DND-41 (cell line): ENCODE data around the gene AOPEP.

Source experiments
- ATAC-seq: fragments of 200-7000 bp; cut with Tn5 transposase; 3 replicates; pipeline ENCODE4 v1.9.1; 2021; ENCODE audit warnings: low read depth; ENCODE audit not compliant: insufficient read depth
- DNase-seq: peaks from one replicate; pipeline ENCODE4 v3.0.0-alpha.2; 2020
- H2AFZ ChIP-seq: 2 replicates; pipeline ENCODE4 v1.6.0; 2012; ENCODE audit warnings: low read depth, low read length
- H3K27ac ChIP-seq: 2 replicates; pipeline ENCODE4 v1.5.1; 2012; ENCODE audit warnings: low read length, inconsistent platforms
- H3K27me3 ChIP-seq: fragments of 200-600 bp; sonication (generic); 2 replicates; pipeline ENCODE4 v1.6.0; 2012; ENCODE audit warnings: low read length, mild to moderate bottlenecking, inconsistent platforms; ENCODE audit not compliant: insufficient read depth, poor library complexity
- H3K36me3 ChIP-seq: 2 replicates; pipeline ENCODE4 v1.5.1; 2012; ENCODE audit warnings: low read length, inconsistent platforms; ENCODE audit not compliant: insufficient read depth
- H3K4me1 ChIP-seq: 2 replicates; pipeline ENCODE4 v1.5.1; 2012; ENCODE audit warnings: mild to moderate bottlenecking, low read length; ENCODE audit not compliant: insufficient read depth
- H3K4me2 ChIP-seq: 2 replicates; pipeline ENCODE4 v1.6.0; 2012; ENCODE audit warnings: mild to moderate bottlenecking, moderate library complexity, low read length, inconsistent platforms; ENCODE audit not compliant: insufficient read depth
- H3K4me3 ChIP-seq, 2 experiments: fragments of 200-600 bp in 1 of 2; shearing (Covaris generic) in 1 of 2; 2 replicates each; pipeline ENCODE4 v1.5.1; 2012 to 2016; ENCODE audit warnings: inconsistent platforms in 2 of 2, low read length in 2 of 2, mild to moderate bottlenecking in 2 of 2, low read depth in 1 of 2, moderate library complexity in 1 of 2
- H3K79me2 ChIP-seq: 2 replicates; pipeline ENCODE4 v1.6.0; 2012; ENCODE audit warnings: low read length, inconsistent platforms; ENCODE audit not compliant: insufficient read depth
- H3K9ac ChIP-seq: 2 replicates; pipeline ENCODE4 v1.6.0; 2012; ENCODE audit warnings: low read depth, mild to moderate bottlenecking, inconsistent platforms, low read length, moderate library complexity
- H3K9me3 ChIP-seq: 2 replicates; pipeline ENCODE4 v1.5.1; 2012; ENCODE audit warnings: low read length, moderate library complexity, mild to moderate bottlenecking, inconsistent platforms; ENCODE audit not compliant: insufficient read depth, severe bottlenecking
- H4K20me1 ChIP-seq: 2 replicates; pipeline ENCODE4 v1.6.0; 2012; ENCODE audit warnings: low read length; ENCODE audit not compliant: insufficient read depth
- CTCF ChIP-seq: IDR thresholded peaks from 2 replicates; pipeline ENCODE4 v1.5.1; 2012; ENCODE audit warnings: borderline replicate concordance, low read length, moderate library complexity, mild to moderate bottlenecking; ENCODE audit not compliant: poor library complexity, severe bottlenecking; ENCODE audit errors: extremely low read depth
- EZH2 ChIP-seq: IDR thresholded peaks from 3 replicates; pipeline ENCODE4 v1.6.1; 2012; ENCODE audit warnings: borderline replicate concordance, low read depth, mild to moderate bottlenecking, moderate library complexity, low read length, inconsistent platforms; ENCODE audit not compliant: severe bottlenecking

The AOPEP gene

GRCh38 chr9:95009459-95009858 lies 283.0 kb downstream of the AOPEP start:
- DNase-seq (no peak), ATAC-seq (no peak)
- H3K79me2 ChIP-seq, result no peaks in the 10 kb centered on the region
- H3K9me3 ChIP-seq, result no peaks in the 10 kb centered on the region
- H3K27ac ChIP-seq, result no peak overlapping the region
- no peak for TF ChIP-seq CTCF
- TF ChIP-seq EZH2, result no peak
- H3K9ac ChIP-seq, result no peak overlapping the region
- no peaks in the 10 kb centered on the region for H3K4me1 ChIP-seq
- H4K20me1 ChIP-seq, result no peaks in the 10 kb centered on the region
- H3K4me3 ChIP-seq, result no peak overlapping the region
- no peak overlapping the region for H3K4me2 ChIP-seq
- H3K36me3 ChIP-seq, result no peaks in the 10 kb centered on the region
- H3K27me3 ChIP-seq, result no peaks in the 10 kb centered on the region
- no peak overlapping the region for H2AFZ ChIP-seq

DNA sequence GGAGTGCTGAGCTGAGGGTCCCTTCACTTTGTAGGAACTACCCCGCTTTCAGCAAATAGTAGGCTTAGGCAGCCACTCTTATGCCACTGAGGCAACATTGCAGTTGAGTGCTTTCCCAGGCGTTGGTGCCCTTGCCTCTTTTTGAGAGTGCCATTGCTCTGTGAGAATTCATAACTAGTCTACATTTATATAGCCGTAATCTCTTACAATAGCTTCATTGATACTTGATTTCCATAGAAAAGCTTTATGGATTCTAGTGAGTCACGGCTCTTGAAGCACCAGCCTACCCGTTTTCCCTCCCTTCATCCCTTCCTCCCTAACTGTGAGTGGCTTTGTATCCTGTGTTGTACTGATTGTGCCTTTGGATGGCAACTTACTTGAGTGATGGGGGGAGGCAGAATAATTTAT lies 283.9 kb downstream of the AOPEP start:
- Histone ChIP-seq H3K9ac (no peak overlapping the region), H3K27me3 (no peaks in the 10 kb centered on the region), H3K4me3 (no peak overlapping the region), H3K4me1 (no peaks in the 10 kb centered on the region), H3K9me3 (no peaks in the 10 kb centered on the region), H2AFZ (no peak overlapping the region), H3K79me2 (no peaks in the 10 kb centered on the region), H3K4me2 (no peak overlapping the region), H3K36me3 (no peaks in the 10 kb centered on the region), H3K27ac (no peak overlapping the region), H4K20me1 (no peaks in the 10 kb centered on the region)
- ATAC-seq (no peak), DNase-seq (no peak)
- TF ChIP-seq EZH2, result no peak
- no peak for TF ChIP-seq CTCF

GRCh38 chr9:95012035-95012708 lies 285.7 kb downstream of the AOPEP start:
- no peak overlapping the region for H3K9ac ChIP-seq
- no peaks in the 10 kb centered on the region for H3K4me1 ChIP-seq
- H3K4me3 ChIP-seq, result no peak overlapping the region
- no peak overlapping the region for H2AFZ ChIP-seq
- no peaks in the 10 kb centered on the region for H3K9me3 ChIP-seq
- no peak overlapping the region for H3K4me2 ChIP-seq
- TF ChIP-seq CTCF (no peak), EZH2 (no peak)
- DNase-seq (no peak), ATAC-seq (no peak)
- H3K36me3 ChIP-seq, result no peaks in the 10 kb centered on the region
- no peaks in the 10 kb centered on the region for H3K27me3 ChIP-seq
- no peak overlapping the region for H3K27ac ChIP-seq
- no peaks in the 10 kb centered on the region for H4K20me1 ChIP-seq
- H3K79me2 ChIP-seq, result no peaks in the 10 kb centered on the region
